Measurements from ENCODE around the gene STXBP1. TPM values are rescaled to one million over a fixed set of nuclear protein-coding genes. Genes with fewer than 3 reads are reported as not detected.

STXBP1 gene
- total and polyA plus RNA-seq, 2 of the 4 experiments (the other 2 are of a cell fraction), result 15.8 to 22.6 TPM

- H3K4me3 ChIP-seq (ENCODE audit: insufficient read depth, low read depth, low read length), result no peak overlapping the region
- no TSS peak for BruUV-seq (replicated peaks)
- TF ChIP-seq CTCF (conservative IDR thresholded peaks at IDR 0.05; ENCODE audit: low read depth, low read length) (no peak), FOS (IDR thresholded peaks at IDR 0.05; ENCODE audit: low read depth, low read length) (no peak), CHD1 (IDR thresholded peaks at IDR 0.05; ENCODE audit: low read depth, low read length) (no peak), CEBPB (IDR thresholded peaks at IDR 0.05; ENCODE audit: low read depth, low read length) (no peak), RCOR1 (IDR thresholded peaks at IDR 0.05; ENCODE audit: insufficient replicate concordance, low read length) (no peak), SMC3 (IDR thresholded peaks at IDR 0.05; ENCODE audit: low read depth, low read length) (no peak), NFE2L2 (IDR thresholded peaks at IDR 0.05; ENCODE audit: low read depth, low read length) (no peak), RAD21 (IDR thresholded peaks at IDR 0.05; ENCODE audit: low read length) (no peak), ELK1 (IDR thresholded peaks at IDR 0.05; ENCODE audit: borderline replicate concordance, low read depth, low read length) (no peak), MAZ (IDR thresholded peaks at IDR 0.05; ENCODE audit: borderline replicate concordance, low read depth, low read length) (no peak), BHLHE40 (IDR thresholded peaks at IDR 0.05; ENCODE audit: low read depth, low read length) (no peak)
- DNase-seq, result no peak
- no peak overlapping the region for H2BK120ac ChIP-seq (ENCODE audit: low read depth, low read length)
- no peak overlapping the region for H2AK9ac ChIP-seq (replicated peaks; ENCODE audit: low read depth, low read length, poor library complexity)
- H3K79me1 ChIP-seq (ENCODE audit: low read depth in 1 of 2, low read length in 2 of 2), result peaks cover 4 to 12% of the 10 kb centered on the region in 2 experiments; a peak in 2 of 4 replicates
- H2BK20ac ChIP-seq (ENCODE audit: low read depth, low read length), result no peak overlapping the region
- no peak overlapping the region for H2BK15ac ChIP-seq (ENCODE audit: low read depth, low read length)
- ChIA-PET CTCF (no interaction called here), POLR2A (ENCODE audit: unreplicated experiment) (no interaction called here)
- H3K4ac ChIP-seq (ENCODE audit: low read depth, low read length), result no peak overlapping the region
- no peak overlapping the region for H4K91ac ChIP-seq (ENCODE audit: insufficient read depth, low read depth, low read length)
- intact Hi-C loops (cut with micrococcal nuclease) (loop anchor here (5.0 kb wide), 1 partner anchor 225 kb away; no protein-coding TSS in a partner anchor), dilution Hi-C loops (cut with HindIII; ENCODE audit: low sequenced_read_pairs, unreplicated experiment) (no loop called here), in situ Hi-C loops (cut with MboI; ENCODE audit: low sequenced_read_pairs) (no loop called here)
- H2BK5ac ChIP-seq (ENCODE audit: low read depth, low read length, poor library complexity, severe bottlenecking), result no peak overlapping the region
- no peak overlapping the region for H4K8ac ChIP-seq (ENCODE audit: low read depth in 2 of 2, low read length in 2 of 2)
- no peak overlapping the region for H3K9ac ChIP-seq (ENCODE audit: low read depth, low read length)
- H3K9me3 ChIP-seq (ENCODE audit: control insufficient read depth, insufficient read depth, low read length), result no peaks in the 10 kb centered on the region
- H3K56ac ChIP-seq (ENCODE audit: extremely low read depth, insufficient read depth, low read length), result no peak overlapping the region
- H4K5ac ChIP-seq (ENCODE audit: low read depth, low read length), result no peak overlapping the region
- no peaks in the 10 kb centered on the region for H3K9me1 ChIP-seq (ENCODE audit: insufficient read depth, low read length)
- peaks cover 6% of the 10 kb centered on the region for H3K4me1 ChIP-seq (ENCODE audit: control insufficient read depth, insufficient read depth, low read length)
- 83% methylated on average over 6 of the region's 16 CpGs; no CpG with 5 or more reads in 1 of the 2 experiments for WGBS, 2 experiments (ENCODE audit: extremely low coverage in 2 of 2, insufficient read length in 1 of 2)
- no peaks in the 10 kb centered on the region for H3K27me3 ChIP-seq (ENCODE audit: control insufficient read depth, insufficient read depth, low read length)
- H3K36me3 ChIP-seq (ENCODE audit: control insufficient read depth, insufficient read depth, low read length), result peaks cover 5% of the 10 kb centered on the region; the same call in 1 of the 2 replicates
- no peaks in the 10 kb centered on the region for H4K20me1 ChIP-seq (ENCODE audit: insufficient read depth, low read length)
- H3K14ac ChIP-seq (replicated peaks; ENCODE audit: low read depth, low read length), result no peak overlapping the region
- H3K23ac ChIP-seq (ENCODE audit: low read depth, low read length), result no peak overlapping the region
- no peak overlapping the region for H3K4me2 ChIP-seq (ENCODE audit: low read depth, low read length)
- no peak for ATAC-seq (ENCODE audit: low read depth)
- H3K18ac ChIP-seq (ENCODE audit: low read depth, low read length), result no peak overlapping the region
- no peak overlapping the region for H3K27ac ChIP-seq (ENCODE audit: insufficient read depth, low read length)
- 0 out of 2 replicates have a peak overlapping the region, but pooled peaks have one; percentile 3 for H2AK5ac ChIP-seq (ENCODE audit: low read depth, low read length)
- no peak overlapping the region for H2AFZ ChIP-seq (replicated peaks; ENCODE audit: low read length, poor library complexity)
Observed at GRCh38 chr9:127731938-127732337, 119.9 kb downstream of the STXBP1 start.
